Neural cell (in vitro differentiated cells): ENCODE data around the gene INO80C. TPM values are rescaled to one million over a fixed set of nuclear protein-coding genes. Genes with fewer than 3 reads are reported as not detected.

Source experiments
- H2AFZ ChIP-seq: fragments of 200-600, 300-800 bp; sonication (generic), shearing (Covaris generic); 2 replicates; pipeline ENCODE4 v1.6.0; 2014; ENCODE audit warnings: low read depth, mild to moderate bottlenecking, antibody characterized with exemption, low read length, moderate library complexity
- H3F3A ChIP-seq: fragments of 200-600 bp; shearing (Covaris generic); 2 replicates; pipeline ENCODE4 v1.6.1; 2016; ENCODE audit warnings: mild to moderate bottlenecking, moderate library complexity, mixed read lengths, antibody characterized with exemption, low read length; ENCODE audit not compliant: insufficient read depth, poor library complexity, severe bottlenecking
- H3K27ac ChIP-seq: fragments of 200-600, 300-800 bp; sonication (generic), shearing (Covaris generic); 2 replicates; pipeline ENCODE4 v1.5.1; 2014; ENCODE audit warnings: mild to moderate bottlenecking, low read length, moderate library complexity
- H3K27me3 ChIP-seq: fragments of 300-800, 200-600 bp; sonication (generic), shearing (Covaris generic); 2 replicates; pipeline ENCODE4 v1.6.0; 2014; ENCODE audit warnings: mild to moderate bottlenecking, low read depth, low read length, moderate library complexity; ENCODE audit not compliant: insufficient read depth
- H3K36me3 ChIP-seq: fragments of 300-800, 200-600 bp; sonication (generic), shearing (Covaris generic); 2 replicates; pipeline ENCODE4 v1.5.1; 2014; ENCODE audit warnings: mild to moderate bottlenecking, antibody characterized with exemption, low read length, moderate library complexity; ENCODE audit not compliant: insufficient read depth
- H3K4me2 ChIP-seq: fragments of 300-800, 200-600 bp; sonication (generic), shearing (Covaris generic); 2 replicates; pipeline ENCODE4 v1.6.0; 2014; ENCODE audit warnings: mild to moderate bottlenecking, low read length
- H3K4me3 ChIP-seq: fragments of 300-800, 200-600 bp; sonication (generic), shearing (Covaris generic); 2 replicates; pipeline ENCODE4 v1.5.1; 2014; ENCODE audit warnings: mild to moderate bottlenecking, low read length, moderate library complexity
- H3K79me2 ChIP-seq: fragments of 200-600 bp; shearing (Covaris generic); replicated peaks from 2 replicates; pipeline ENCODE4 v1.6.0; 2014; ENCODE audit warnings: mild to moderate bottlenecking, low read length, moderate library complexity; ENCODE audit not compliant: insufficient read depth
- H3K9ac ChIP-seq: fragments of 300-800, 200-600 bp; sonication (generic), shearing (Covaris generic); 2 replicates; pipeline ENCODE4 v1.6.1; 2016; ENCODE audit warnings: mild to moderate bottlenecking, low read length, mixed read lengths
- H3K9me2 ChIP-seq: fragments of 200-600 bp; shearing (Covaris generic); 2 replicates; pipeline ENCODE4 v1.6.1; 2016; ENCODE audit warnings: mild to moderate bottlenecking, low read length, mixed read lengths; ENCODE audit not compliant: insufficient read depth
- H3K9me3 ChIP-seq: fragments of 200-600, 300-800 bp; sonication (generic), shearing (Covaris generic); 2 replicates; pipeline ENCODE4 v1.6.1; 2016; ENCODE audit warnings: mild to moderate bottlenecking, mixed run types, low read length, moderate library complexity, mixed read lengths
- H4K20me1 ChIP-seq: fragments of 200-600 bp; shearing (Covaris generic); 2 replicates; pipeline ENCODE4 v1.6.1; 2016; ENCODE audit warnings: mild to moderate bottlenecking, mixed run types; ENCODE audit not compliant: insufficient read depth
- EP300 ChIP-seq: fragments of 450-650 bp; conservative IDR thresholded peaks from 2 replicates; pipeline ENCODE4 v1.6.1; 2014; ENCODE audit warnings: antibody characterized with exemption, mild to moderate bottlenecking, moderate library complexity; ENCODE audit not compliant: poor library complexity, severe bottlenecking
- EZH2 ChIP-seq: fragments of 200-600, 300-800 bp; shearing (Covaris generic), sonication (generic); IDR thresholded peaks from 2 replicates; pipeline ENCODE4 v1.6.1; 2014; ENCODE audit warnings: antibody characterized with exemption, low read length, borderline replicate concordance, mild to moderate bottlenecking; ENCODE audit not compliant: insufficient read depth, poor library complexity, severe bottlenecking
- MXI1 ChIP-seq: fragments of 450-650 bp; conservative IDR thresholded peaks from 2 replicates; pipeline ENCODE4 v1.6.1; 2014; ENCODE audit warnings: antibody characterized with exemption, mild to moderate bottlenecking; ENCODE audit not compliant: poor library complexity, severe bottlenecking
- POLR2AphosphoS5 ChIP-seq: IDR thresholded peaks from 2 replicates; pipeline ENCODE4 v1.6.1; 2012
- RAD21 ChIP-seq: fragments of 450-650 bp; conservative IDR thresholded peaks from 2 replicates; pipeline ENCODE4 v1.6.1; 2014; ENCODE audit warnings: antibody characterized with exemption, mild to moderate bottlenecking, moderate library complexity
- SMC3 ChIP-seq: fragments of 450-650 bp; conservative IDR thresholded peaks from 2 replicates; pipeline ENCODE4 v1.6.1; 2014; ENCODE audit warnings: antibody characterized with exemption, mild to moderate bottlenecking, moderate library complexity; ENCODE audit not compliant: poor library complexity
- TAF1 ChIP-seq: IDR thresholded peaks from 2 replicates; pipeline ENCODE4 v1.6.1; 2012; ENCODE audit warnings: low read depth
- polyA plus RNA-seq: library from polyadenylated mRNA; depleted of rRNA; stranded (reverse); fragments of >200 nt; gene quantifications from 2 replicates; pipeline ENCODE4 v1.2.3, GENCODE V29; 2014
- TF ChIP-seq, protein P1 (sequence below): fragments of 450-650 bp; IDR thresholded peaks from 2 replicates; pipeline ENCODE4 v1.5.1; 2014; ENCODE audit warnings: antibody characterized with exemption, mild to moderate bottlenecking, moderate library complexity; ENCODE audit not compliant: poor library complexity, severe bottlenecking
- TF ChIP-seq, protein P2 (sequence below): IDR thresholded peaks from 2 replicates; pipeline ENCODE4 v1.6.1; 2012; ENCODE audit warnings: borderline replicate concordance

Gene INO80C
- polyA plus RNA-seq, 1 donor from 2014 or later = 30.5 TPM

DNA sequence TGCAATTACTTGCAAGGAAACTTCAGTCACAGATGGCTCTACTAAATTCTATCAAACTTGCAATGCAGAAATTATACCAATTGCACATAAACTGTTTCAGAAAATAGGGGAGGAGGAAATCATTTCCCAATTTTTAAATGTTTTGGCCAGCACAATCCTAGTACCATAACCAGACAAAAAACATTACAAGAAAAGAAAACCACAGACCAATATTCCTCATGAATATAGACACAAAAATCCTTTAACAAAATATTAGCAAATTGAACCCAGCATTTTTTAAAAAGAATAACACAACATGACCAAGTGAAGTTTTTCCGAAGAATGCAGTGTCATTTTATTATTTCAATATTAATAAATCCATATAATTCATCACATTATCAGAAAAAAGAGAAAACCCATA lies 45.8 kb downstream of the INO80C start:
- no peak overlapping the region for H3K9ac ChIP-seq
- H3K79me2 ChIP-seq = no peaks in the 10 kb centered on the region
- no peak for TF ChIP-seq EZH2
- no peak for TF ChIP-seq TAF1
- no peak for TF ChIP-seq SMC3
- TF ChIP-seq EP300 = no peak
- no peak for TF ChIP-seq POLR2AphosphoS5
- TF ChIP-seq, protein P1, sequence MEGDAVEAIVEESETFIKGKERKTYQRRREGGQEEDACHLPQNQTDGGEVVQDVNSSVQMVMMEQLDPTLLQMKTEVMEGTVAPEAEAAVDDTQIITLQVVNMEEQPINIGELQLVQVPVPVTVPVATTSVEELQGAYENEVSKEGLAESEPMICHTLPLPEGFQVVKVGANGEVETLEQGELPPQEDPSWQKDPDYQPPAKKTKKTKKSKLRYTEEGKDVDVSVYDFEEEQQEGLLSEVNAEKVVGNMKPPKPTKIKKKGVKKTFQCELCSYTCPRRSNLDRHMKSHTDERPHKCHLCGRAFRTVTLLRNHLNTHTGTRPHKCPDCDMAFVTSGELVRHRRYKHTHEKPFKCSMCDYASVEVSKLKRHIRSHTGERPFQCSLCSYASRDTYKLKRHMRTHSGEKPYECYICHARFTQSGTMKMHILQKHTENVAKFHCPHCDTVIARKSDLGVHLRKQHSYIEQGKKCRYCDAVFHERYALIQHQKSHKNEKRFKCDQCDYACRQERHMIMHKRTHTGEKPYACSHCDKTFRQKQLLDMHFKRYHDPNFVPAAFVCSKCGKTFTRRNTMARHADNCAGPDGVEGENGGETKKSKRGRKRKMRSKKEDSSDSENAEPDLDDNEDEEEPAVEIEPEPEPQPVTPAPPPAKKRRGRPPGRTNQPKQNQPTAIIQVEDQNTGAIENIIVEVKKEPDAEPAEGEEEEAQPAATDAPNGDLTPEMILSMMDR = no peak
- TF ChIP-seq, protein P2, sequence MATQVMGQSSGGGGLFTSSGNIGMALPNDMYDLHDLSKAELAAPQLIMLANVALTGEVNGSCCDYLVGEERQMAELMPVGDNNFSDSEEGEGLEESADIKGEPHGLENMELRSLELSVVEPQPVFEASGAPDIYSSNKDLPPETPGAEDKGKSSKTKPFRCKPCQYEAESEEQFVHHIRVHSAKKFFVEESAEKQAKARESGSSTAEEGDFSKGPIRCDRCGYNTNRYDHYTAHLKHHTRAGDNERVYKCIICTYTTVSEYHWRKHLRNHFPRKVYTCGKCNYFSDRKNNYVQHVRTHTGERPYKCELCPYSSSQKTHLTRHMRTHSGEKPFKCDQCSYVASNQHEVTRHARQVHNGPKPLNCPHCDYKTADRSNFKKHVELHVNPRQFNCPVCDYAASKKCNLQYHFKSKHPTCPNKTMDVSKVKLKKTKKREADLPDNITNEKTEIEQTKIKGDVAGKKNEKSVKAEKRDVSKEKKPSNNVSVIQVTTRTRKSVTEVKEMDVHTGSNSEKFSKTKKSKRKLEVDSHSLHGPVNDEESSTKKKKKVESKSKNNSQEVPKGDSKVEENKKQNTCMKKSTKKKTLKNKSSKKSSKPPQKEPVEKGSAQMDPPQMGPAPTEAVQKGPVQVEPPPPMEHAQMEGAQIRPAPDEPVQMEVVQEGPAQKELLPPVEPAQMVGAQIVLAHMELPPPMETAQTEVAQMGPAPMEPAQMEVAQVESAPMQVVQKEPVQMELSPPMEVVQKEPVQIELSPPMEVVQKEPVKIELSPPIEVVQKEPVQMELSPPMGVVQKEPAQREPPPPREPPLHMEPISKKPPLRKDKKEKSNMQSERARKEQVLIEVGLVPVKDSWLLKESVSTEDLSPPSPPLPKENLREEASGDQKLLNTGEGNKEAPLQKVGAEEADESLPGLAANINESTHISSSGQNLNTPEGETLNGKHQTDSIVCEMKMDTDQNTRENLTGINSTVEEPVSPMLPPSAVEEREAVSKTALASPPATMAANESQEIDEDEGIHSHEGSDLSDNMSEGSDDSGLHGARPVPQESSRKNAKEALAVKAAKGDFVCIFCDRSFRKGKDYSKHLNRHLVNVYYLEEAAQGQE = no peak
- no peak for TF ChIP-seq MXI1
- TF ChIP-seq RAD21 = no peak
- no peak overlapping the region for H3K27ac ChIP-seq
- H4K20me1 ChIP-seq = no peaks in the 10 kb centered on the region
- H3K4me2 ChIP-seq = no peak overlapping the region
- no peak overlapping the region for H2AFZ ChIP-seq
- no peak overlapping the region for H3K4me3 ChIP-seq
- no peaks in the 10 kb centered on the region for H3F3A ChIP-seq
- no peaks in the 10 kb centered on the region for H3K36me3 ChIP-seq
- no peaks in the 10 kb centered on the region for H3K9me3 ChIP-seq
- no peaks in the 10 kb centered on the region for H3K27me3 ChIP-seq
- H3K9me2 ChIP-seq = no peaks in the 10 kb centered on the region

DNA sequence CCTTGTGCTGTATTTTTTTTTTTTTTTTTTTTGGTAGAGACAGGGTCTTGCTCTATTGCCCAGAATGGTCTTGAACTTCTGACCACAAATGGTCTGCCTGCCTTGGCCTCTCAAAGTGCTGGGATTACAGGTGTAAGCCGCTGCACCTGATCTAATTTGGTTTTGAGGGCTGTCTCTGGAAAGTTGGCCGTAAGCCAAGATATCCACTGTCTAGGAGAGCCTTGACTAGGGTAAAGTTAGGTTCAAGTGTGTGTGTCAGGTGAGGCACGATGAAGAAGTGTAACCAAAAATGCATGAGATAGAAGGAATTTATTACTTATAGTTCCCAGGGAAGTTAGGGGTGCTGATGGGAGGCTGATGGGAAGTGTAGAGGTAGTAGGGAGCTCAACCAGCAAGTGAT lies 46.7 kb downstream of the INO80C start:
- Histone ChIP-seq H3K9ac (no peak overlapping the region), H3K4me2 (no peak overlapping the region), H4K20me1 (no peaks in the 10 kb centered on the region), H3K4me3 (no peak overlapping the region), H3K79me2 (no peaks in the 10 kb centered on the region), H3K36me3 (no peaks in the 10 kb centered on the region), H2AFZ (no peak overlapping the region), H3F3A (no peaks in the 10 kb centered on the region), H3K9me3 (no peaks in the 10 kb centered on the region), H3K27ac (no peak overlapping the region), H3K27me3 (no peaks in the 10 kb centered on the region), H3K9me2 (no peaks in the 10 kb centered on the region)
- TF ChIP-seq TAF1 (no peak), POLR2AphosphoS5 (no peak), RAD21 (no peak), SMC3 (no peak), MXI1 (no peak), EP300 (no peak), EZH2 (no peak)
- TF ChIP-seq, protein P1 = no peak
- TF ChIP-seq, protein P2 = no peak
